Activated T-cell treated with anti-CD3 and anti-CD28 coated beads for 48 hours (primary cell): ENCODE results near the gene HRG.
"Not testable (repeated sequence)": the region's sequence is repeated elsewhere in the genome, so short reads cannot be mapped to it uniquely, and the experiment has no call there.

Experiments used
- DNase-seq: peaks from one replicate; pipeline ENCODE4 v3.0.0-alpha.2; 2020; ENCODE audit warnings: low read depth

HRG gene, protein sequence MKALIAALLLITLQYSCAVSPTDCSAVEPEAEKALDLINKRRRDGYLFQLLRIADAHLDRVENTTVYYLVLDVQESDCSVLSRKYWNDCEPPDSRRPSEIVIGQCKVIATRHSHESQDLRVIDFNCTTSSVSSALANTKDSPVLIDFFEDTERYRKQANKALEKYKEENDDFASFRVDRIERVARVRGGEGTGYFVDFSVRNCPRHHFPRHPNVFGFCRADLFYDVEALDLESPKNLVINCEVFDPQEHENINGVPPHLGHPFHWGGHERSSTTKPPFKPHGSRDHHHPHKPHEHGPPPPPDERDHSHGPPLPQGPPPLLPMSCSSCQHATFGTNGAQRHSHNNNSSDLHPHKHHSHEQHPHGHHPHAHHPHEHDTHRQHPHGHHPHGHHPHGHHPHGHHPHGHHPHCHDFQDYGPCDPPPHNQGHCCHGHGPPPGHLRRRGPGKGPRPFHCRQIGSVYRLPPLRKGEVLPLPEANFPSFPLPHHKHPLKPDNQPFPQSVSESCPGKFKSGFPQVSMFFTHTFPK

DNA sequence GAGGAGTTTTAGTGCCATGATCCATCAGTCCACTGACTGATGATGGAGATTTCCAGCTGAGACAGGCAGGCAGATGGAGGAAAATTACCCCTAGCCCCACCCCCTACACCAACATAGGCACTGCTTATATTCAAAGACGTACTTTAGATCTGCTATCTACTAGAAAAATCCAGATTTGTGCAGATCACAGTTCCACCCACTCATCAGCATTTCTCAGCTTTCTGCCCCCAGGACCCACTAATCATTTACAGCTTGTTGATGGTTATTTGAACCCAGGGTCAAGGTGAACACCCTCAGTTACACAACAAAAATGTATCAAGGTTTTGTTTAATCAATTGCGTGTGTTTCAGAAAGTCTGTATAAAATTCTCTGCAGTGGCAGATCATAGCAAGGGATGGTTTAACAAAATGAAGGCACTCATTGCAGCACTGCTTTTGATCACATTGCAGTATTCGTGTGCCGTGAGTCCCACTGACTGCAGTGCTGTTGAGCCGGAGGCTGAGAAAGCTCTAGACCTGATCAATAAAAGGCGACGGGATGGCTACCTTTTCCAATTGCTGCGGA, at the start of gene HRG:
Gene HRG (plus strand): TSS at position 390 of the 564 bp plus-strand sequence. CDS start 18 bp downstream, at position 408.
- no peak for DNase-seq

DNA sequence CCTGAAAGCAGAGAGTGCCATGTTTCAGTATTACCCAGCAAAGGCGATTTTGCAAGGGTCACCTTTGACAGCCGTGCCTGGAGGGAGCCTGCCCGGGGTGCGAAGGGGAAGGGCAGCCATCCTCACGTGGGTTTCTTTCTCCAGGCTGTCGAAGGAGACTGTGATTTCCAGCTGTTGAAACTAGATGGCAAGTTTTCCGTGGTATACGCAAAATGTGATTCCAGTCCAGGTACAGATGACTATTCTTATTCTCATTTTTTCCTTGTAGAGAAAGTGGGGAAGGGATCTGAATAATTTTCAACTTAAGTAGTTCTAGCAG, 49.6 kb upstream of the HRG start:
- DNase-seq, result no peak

DNA sequence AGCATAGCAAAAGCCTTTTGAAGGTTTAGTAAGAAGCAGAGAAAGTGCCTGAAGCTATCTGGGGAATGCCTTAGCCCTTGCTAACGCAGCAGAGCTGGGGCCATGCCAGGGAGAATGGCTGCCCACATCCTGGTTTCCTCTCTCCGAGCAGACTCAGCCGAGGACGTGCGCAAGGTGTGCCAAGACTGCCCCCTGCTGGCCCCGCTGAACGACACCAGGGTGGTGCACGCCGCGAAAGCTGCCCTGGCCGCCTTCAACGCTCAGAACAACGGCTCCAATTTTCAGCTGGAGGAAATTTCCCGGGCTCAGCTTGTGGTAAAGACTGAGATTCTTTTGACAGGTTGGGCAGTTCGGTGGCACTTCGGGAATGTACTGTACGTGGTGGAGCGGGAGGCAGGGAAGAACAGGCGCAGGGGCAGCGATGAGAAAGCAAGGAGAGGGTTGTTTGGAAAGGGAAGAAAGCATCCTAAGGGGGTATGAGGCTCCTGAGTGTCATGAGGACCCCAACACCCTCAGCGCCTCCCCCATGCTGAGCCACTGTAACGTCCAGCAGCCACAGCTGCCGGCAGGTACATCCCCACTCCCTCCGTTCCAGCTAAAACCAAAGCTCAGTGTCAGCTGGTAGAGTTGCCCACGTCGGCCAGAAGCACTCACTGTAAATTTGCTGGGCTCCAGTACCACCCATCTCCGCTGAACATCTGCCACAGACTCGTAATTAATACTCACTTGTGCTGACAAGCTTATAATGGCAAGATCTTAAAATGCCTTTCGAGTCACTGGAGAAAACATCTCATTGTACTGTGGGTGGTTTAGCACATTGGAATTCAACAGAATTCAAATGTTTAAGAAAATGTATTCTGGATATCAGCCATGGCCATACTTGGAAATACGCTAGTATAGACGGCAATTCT, 48.5 kb upstream of the HRG start:
- peak; percentile 81 for DNase-seq

DNA sequence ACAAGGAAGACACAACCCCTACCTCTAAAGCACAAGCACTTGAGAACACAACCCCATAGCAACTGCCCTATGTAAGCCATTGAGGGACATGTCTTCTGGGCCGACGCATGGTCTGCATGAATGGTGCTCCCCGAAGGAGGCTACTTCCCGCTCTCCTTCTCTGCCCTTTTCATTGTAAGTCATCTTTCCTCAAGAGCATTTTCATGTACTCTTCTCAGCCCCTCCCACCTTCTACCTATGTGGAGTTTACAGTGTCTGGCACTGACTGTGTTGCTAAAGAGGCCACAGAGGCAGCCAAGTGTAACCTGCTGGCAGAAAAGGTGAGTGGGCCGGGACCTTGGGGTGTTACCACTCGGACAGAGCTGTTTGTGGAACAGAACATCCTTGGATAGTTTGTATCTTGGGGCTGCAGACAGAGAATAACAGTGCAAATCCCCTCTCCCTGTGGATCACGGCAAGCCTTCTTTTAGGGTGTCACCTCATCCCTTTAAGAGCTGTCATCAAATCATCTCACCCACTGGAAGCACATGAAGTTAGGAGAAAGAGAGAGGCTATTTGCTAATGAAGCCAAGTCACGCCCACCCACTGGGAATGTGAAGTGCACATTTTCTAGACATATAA, 47.4 kb upstream of the HRG start:
- no peak for DNase-seq

DNA sequence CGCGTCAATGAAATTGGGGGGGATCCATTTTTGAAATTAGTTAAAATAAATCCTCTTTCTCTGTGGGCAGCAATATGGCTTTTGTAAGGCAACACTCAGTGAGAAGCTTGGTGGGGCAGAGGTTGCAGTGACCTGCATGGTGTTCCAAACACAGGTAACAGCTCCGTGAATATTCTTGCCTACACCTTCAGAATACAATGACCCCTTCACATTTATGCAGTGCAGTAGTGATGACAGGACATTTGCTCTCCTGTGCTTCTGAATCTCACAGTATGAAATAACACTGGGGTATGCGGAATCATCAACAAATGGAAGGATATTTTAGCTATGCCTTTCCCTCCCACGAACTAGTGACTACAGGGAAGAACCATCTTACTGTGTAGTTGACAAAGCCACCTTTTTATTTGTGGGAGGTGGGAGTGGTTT, 46.0 kb upstream of the HRG start:
- no peak for DNase-seq

DNA sequence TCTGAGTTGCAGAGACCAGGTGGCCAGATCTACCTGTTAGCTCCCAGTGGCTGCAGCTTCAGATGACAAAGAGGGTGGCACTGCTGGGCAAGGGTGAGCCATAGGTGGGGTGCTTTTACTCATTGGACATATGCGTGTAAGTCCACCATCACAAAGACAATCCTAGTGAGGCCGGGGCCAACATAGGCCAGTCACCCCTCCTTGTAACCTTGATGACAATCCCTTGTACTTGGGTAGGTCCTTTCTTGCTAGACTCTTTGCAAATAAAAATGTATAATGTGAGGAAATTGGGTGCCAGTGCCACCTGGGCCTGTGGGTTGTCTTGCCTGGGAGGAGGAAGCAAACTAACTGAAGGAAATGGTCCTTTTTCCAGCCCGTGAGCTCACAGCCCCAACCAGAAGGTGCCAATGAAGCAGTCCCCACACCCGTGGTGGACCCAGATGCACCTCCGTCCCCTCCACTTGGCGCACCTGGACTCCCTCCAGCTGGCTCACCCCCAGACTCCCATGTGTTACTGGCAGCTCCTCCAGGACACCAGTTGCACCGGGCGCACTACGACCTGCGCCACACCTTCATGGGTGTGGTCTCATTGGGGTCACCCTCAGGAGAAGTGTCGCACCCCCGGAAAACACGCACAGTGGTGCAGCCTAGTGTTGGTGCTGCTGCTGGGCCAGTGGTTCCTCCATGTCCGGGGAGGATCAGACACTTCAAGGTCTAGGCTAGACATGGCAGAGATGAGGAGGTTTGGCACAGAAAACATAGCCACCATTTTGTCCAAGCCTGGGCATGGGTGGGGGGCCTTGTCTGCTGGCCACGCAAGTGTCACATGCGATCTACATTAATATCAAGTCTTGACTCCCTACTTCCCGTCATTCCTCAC, 45.4 kb upstream of the HRG start:
- DNase-seq, result no peak

DNA sequence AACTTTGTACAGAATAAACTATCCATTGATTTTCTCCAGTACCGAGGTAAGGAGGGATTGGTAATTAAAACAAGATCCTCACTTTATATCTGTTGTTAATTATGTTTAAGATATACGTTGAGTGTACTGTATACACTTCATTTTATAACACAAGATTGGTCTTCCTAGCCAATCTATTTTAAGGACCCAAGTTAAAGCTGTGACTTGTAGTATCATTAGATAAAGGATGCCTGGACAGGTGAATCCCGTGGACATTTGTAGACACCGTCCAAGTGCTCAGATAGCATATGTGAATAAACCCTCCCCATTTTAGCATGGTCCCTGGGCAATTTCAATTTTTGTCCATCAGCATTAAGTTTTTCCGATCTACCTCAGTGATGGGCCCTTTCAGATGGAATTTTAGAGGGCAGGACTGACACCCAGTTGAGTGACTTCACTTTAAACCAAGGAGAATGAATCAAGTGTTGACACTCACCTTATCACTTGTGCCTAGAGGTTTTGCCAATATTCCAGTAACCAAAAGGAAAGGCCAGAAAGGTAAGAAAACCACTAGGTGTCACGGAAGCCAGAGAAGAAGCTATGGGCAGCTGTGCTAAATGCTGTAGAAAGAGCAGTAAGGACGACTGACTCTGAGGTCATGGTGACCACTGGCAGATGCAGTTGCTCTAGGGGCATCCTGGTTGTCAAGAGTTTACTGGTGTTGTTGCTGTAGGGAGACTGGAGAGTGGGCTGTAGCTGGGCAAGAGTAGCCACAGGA, 43.7 kb upstream of the HRG start:
- DNase-seq, result no peak

DNA sequence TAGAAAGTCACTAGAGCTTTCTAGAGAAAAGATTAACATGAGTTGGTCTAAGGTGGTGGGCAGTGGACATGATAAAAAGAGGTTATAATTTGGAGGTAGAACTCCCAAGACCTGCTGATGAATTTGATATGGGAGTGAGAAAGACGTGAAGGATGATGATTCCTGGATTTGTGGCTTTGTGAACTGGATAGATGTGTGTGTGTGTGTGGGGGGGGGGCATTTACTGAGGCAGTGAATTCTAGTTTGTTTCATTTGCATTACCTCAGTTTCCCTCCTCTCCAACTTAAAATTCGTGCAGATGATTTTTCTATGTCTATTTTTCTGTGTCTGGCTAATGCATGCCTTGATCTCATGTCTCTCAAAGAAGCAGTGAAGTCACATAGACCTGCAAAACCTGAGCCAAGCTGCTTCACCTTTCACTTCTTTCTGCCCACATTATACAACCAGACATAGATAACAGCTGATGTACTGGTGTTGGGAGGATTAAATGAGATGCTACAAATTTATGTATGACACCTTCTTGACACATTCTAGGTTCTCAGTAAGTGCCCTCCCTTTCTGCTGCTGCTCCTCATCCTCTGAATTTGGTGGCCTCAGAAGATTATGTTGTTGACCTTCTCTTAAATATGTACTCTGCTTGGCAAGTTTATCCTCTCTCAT, 43.0 kb upstream of the HRG start:
- no peak for DNase-seq

DNA sequence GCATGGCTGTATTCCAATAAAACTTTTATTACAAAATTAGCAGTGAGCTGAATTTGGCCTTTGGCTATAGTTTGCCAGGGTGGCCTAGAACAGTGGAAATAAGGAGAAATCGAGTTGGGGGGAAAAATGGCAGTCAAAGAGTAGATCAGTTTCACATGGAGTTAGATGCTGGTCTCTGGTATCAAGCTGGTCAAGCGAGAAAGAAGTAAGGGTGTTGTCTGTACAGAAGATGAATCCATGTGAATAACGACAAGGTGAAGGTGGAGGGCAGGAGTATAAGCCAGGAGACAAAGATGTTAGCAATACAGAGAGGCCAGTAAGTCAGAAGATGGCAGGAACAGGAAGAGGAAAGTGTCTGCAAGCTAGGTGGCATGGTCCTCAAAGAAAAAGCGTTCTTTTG, 41.2 kb upstream of the HRG start:
- no peak for DNase-seq

DNA sequence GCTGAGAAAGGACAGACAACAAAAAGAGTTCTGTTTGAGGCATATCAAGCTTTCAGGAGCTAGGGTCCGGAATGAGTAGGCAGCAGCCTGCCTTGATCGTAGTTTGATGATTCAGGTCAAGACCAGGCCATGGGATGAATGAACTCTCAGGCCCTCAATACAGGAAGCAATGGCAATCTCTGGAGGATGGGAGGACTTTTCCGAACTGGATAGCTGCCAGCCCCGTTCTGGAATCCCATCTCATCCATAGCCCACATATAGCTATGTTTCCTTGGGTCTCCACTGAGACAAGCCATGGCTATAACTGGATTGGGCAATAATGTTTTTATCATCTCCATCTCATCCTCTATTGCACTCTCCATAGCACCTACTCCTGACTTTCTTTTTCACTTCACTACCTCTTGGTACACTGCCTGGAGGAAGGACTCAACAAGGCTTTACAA, 40.2 kb upstream of the HRG start:
- DNase-seq, result no peak

DNA sequence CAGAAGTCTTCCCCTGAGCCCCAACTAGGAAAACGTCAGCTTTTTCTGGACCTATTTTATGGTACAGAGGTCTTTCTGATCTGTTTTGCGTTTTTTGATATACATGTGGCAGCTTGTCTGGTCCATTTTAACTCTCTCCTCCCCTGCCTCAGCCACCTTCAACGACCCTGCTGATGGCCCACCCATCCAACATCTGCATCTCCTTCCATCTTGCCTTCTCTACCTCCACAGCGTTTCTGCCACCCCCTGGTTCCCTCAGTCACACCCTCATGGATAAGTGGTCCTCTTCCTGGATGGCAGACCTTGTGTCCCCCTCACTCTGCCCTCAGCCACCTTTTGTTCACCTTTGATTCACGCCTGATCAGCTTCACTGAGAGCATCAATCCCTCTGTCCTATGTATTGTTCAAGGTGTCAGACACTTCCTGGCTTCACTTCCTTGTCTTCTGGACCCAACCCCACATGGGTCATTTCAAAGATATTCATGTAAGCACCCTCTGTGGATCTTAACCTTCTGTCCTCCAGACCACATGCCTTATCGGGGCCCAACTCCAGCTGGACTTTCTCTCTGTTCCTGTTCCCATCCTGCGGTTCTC, 39.5 kb upstream of the HRG start:
- no peak for DNase-seq

DNA sequence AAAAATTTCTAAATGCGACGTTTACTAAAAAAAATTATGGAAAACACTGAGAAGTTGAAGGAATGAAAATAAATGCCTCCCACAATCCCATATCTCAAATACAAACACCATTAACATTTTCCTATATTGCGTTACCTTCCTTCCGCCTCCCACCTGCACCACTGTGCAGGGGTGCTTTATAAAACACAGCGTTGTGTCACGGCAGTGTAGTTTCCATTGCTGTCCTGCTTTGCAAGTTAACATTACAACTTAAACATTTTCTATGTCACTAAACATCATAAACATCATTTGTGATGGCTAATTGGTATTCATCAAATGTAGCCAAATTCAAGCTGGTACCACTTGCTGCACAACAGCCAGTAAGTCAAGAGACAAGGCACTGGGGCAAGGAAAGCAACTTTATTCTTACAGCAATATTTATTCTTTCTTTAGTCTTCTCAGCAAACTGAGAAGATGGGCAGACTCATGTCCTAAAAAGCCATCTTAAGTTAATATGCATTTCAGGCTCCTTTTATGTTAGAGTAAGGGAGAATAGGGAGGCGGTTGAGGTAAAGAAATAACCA, 37.9 kb upstream of the HRG start:
- no peak for DNase-seq

DNA sequence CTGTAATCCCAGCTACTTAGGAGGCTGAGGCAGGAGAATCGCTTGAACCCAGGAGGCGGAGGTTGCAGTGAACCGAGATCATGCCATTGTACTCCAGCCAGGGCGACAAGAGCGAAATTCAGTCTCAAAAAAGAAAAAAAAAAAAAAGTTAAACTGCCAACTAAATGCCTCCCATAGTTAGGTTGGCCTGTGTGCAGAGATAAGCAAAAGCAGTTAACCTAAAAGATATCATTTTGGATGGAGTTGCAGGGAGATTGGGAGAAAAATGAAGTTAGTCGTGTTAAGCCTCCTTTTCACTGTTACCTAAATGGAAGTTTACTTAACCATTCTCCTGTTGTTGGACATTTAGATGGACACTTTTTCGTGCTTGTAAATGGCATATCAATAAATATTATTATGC, 37.1 kb upstream of the HRG start:
- DNase-seq, result no peak

DNA sequence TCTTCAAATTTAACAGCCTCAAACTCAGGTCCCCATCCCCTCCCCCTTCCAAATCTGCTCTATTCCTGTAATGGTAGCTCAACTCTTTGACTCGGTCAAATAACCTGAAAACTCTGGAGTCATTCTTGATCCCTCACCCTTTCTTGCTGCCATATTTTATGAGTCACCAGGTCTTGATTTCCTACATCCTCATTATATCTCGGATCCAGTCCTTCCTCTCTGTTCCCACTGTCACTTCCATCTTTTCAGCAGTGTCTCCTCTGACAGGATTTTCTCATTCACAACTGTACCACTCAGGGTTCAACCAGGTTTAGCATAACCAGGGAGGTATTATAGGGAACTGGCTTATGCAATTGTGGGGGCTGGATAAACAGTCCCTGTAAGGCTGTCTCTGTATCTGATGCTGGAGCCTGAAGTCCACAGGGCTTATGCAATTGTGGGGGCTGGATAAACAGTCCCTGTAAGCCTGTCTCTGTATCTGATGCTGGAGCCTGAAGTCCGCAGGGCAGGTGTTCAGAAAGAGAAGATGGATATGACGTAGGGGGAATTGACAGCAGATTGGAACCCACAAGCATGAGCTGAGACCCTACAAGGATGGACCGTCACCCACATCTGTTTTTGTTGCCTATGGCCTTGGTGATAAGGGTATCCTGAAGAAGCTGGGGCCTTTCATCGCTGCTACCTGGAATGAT, 34.7 kb upstream of the HRG start:
- no peak for DNase-seq

DNA sequence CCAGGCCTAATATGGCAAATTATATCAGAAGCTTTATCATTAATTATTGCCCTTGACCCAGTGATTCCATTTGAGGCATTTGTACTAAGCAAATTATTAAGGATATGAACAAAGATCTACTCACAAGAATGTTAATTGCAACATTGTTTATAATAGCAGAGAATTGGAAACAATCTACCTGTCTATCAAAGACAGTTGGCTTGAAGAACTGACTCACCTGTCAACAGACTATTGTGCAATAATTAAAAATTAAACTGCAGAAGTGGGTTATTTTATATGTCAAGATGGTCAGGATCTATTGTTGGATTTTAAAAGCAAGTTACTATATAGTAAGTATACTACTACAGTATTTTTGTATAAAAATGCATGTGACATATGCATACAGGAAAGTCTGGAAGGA, 32.3 kb upstream of the HRG start:
- no peak for DNase-seq

DNA sequence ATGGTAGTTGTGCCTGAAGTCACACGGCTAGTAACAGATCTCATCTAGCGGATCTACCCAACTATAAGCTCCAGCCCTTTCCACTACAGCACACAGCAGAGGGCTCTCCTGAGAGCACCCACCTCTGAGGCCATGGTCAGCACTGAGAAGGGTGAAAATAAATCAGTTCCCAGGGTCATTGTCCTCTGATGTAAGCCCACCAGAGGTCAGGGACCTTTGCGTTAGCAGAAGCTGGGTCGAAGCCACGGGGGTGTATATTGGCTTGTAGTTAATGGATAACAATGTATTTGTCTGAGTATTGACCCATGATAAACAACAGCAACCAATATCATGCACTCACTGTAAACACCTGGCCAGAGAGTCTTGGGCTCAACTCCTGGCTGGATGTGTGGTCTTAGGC, 31.6 kb upstream of the HRG start:
- DNase-seq, result not testable (repeated sequence)

DNA sequence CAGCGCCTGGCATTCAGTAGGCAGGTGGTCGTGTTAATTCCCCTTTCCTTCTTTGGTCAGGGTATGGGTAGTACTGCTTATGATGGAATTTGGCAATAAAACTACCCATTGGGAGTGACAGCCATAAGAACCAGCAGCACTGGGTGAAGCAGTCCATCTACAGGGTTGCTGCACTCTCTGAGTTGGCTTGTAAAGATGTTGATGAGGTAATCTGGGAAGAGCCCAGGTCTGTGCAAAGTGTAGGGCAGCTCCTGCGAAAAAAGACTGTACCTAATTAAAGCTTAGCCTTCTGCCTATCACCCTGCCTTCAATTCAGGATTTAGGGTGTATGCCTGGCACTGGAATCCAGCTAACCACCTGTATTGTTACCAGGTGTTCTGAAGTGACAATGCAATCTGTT, 30.3 kb upstream of the HRG start:
- no peak for DNase-seq

DNA sequence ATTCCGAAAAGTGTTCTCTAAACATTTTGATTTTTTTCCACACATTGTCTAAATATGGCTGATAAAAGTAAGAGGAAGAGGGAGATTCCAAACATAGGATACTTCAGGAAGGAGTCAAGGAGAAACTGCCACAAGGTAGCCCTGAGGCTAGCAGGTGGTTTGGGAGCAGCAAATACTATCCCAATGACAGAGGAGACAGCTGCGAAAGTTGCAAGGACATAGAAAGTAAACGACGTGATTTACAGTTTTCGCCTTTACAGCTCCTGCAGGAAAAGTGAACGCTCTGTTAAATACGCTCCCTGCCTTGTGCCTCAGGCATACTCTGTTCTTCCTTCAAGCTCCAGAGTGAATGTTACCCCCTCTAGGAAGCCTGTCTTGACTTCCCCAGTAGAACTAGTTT, 29.3 kb upstream of the HRG start:
- DNase-seq, result no peak

DNA sequence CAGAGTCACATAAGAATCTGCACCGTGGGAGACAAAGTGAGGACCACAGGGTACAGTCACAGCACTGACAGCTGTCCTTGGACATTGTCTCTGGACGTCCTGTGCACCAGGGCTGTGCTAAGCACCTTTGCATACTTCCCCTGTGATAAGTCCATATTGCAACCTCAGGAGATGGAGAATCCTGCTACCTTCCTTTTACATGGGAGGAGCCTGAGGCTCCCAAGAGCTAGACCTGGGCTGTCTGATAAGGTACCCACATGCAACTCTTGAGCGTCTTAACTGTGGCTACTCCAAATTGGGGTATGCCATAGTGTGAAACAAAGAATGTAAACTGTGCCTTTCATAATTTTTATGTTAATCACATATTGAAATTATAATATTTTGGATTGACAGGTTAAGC, 28.1 kb upstream of the HRG start:
- no peak for DNase-seq
